HG03095 (cell line): Measurements from ENCODE around the gene HNRNPLL.
"Not testable (repeated sequence)": the region's sequence is repeated elsewhere in the genome, so short reads cannot be mapped to it uniquely, and the experiment has no call there.

ENCODE experiments used
- ATAC-seq: cut with Tn5 transposase; IDR thresholded peaks from one replicate; pipeline ENCODE4 v1.9.1; 2021; ENCODE audit warnings: moderate library complexity; ENCODE audit not compliant: unreplicated experiment

Gene HNRNPLL

GRCh38 chr2:38557217-38557616 lies 45.5 kb downstream of the HNRNPLL start:
- no peak for ATAC-seq

GRCh38 chr2:38556006-38556801 lies 46.5 kb downstream of the HNRNPLL start:
- ATAC-seq, result no peak

GRCh38 chr2:38554973-38555595 lies 47.6 kb downstream of the HNRNPLL start:
- ATAC-seq, result no peak

GRCh38 chr2:38553554-38553953 lies 49.2 kb downstream of the HNRNPLL start:
- no peak for ATAC-seq

- no peak for ATAC-seq
Observed at GRCh38 chr2:38552259-38552658, 50.5 kb downstream of the HNRNPLL start.

GRCh38 chr2:38551746-38552145 lies 51.0 kb downstream of the HNRNPLL start:
- no peak for ATAC-seq

GRCh38 chr2:38551171-38551570 lies 51.6 kb downstream of the HNRNPLL start:
- no peak for ATAC-seq

- ATAC-seq, result no peak
Observed at GRCh38 chr2:38549851-38550250, 52.9 kb downstream of the HNRNPLL start.

- ATAC-seq, result no peak
Observed at GRCh38 chr2:38549071-38549704, 53.5 kb downstream of the HNRNPLL start.

GRCh38 chr2:38547791-38548190 lies 54.9 kb downstream of the HNRNPLL start:
- no peak for ATAC-seq

GRCh38 chr2:38546585-38546984 lies 56.1 kb downstream of the HNRNPLL start:
- ATAC-seq, result no peak

- ATAC-seq, result no peak
Observed at GRCh38 chr2:38546064-38546463, 56.7 kb downstream of the HNRNPLL start.

GRCh38 chr2:38542248-38542631 lies 60.5 kb downstream of the HNRNPLL start:
- not testable (repeated sequence) for ATAC-seq

GRCh38 chr2:38540580-38541286 lies 62.0 kb downstream of the HNRNPLL start:
- ATAC-seq, result no peak

GRCh38 chr2:38539086-38539485 lies 63.6 kb downstream of the HNRNPLL start:
- no peak for ATAC-seq

- no peak for ATAC-seq
Observed at GRCh38 chr2:38537937-38538525, 64.7 kb downstream of the HNRNPLL start.

GRCh38 chr2:38537296-38537695 lies 65.4 kb downstream of the HNRNPLL start:
- ATAC-seq, result not testable (repeated sequence)

- ATAC-seq, result peak; percentile 58
Observed at GRCh38 chr2:38535744-38536506, 66.8 kb downstream of the HNRNPLL start.

- ATAC-seq, result no peak
Observed at GRCh38 chr2:38535404-38535743, 67.4 kb downstream of the HNRNPLL start.

- ATAC-seq, result no peak
Observed at GRCh38 chr2:38534746-38535403, 67.9 kb downstream of the HNRNPLL start.
